ENCODE data around the gene MOAP1. TPM values are rescaled to one million over a fixed set of nuclear protein-coding genes. Genes with fewer than 3 reads are reported as not detected.
"Not testable (repeated sequence)": the region's sequence is repeated elsewhere in the genome, so short reads cannot be mapped to it uniquely, and the experiment has no call there.

Gene MOAP1
- polyA plus RNA-seq, 1 experiment: 15.5 TPM

- POLR2A ChIA-PET: no interaction called here
- Histone ChIP-seq H3K4me3 (ENCODE audit: low read depth, low read length) (no peak overlapping the region), H3K27me3 (ENCODE audit: control insufficient read depth, insufficient read depth, low read length) (no peaks in the 10 kb centered on the region; the same call in 1 of the 2 replicates), H3K36me3 (ENCODE audit: control insufficient read depth, insufficient read depth, low read length) (no peaks in the 10 kb centered on the region)
- TF ChIP-seq CTCF (IDR thresholded peaks at IDR 0.05; ENCODE audit: insufficient read depth, low read depth, low read length): no peak
- CTCF ChIA-PET: no interaction called here
- no peak for DNase-seq (ENCODE audit: low read depth)
Observed at GRCh38 chr14:93150227-93151208, 34.2 kb downstream of the MOAP1 start.

GRCh38 chr14:93148979-93149378, 35.7 kb downstream of the MOAP1 start:
- Histone ChIP-seq H3K36me3 (ENCODE audit: control insufficient read depth, insufficient read depth, low read length) (no peaks in the 10 kb centered on the region), H3K4me3 (ENCODE audit: low read depth, low read length) (no peak overlapping the region), H3K27me3 (ENCODE audit: control insufficient read depth, insufficient read depth, low read length) (no peaks in the 10 kb centered on the region; the same call in 1 of the 2 replicates)
- TF ChIP-seq CTCF (IDR thresholded peaks at IDR 0.05; ENCODE audit: insufficient read depth, low read depth, low read length): no peak
- CTCF ChIA-PET: no interaction called here
- DNase-seq (ENCODE audit: low read depth): no peak
- POLR2A ChIA-PET: no interaction called here

- no peak for DNase-seq (ENCODE audit: low read depth)
- H3K27me3 ChIP-seq (ENCODE audit: control insufficient read depth, insufficient read depth, low read length): no peaks in the 10 kb centered on the region; the same call in 1 of the 2 replicates
- CTCF ChIA-PET: interaction anchor here (1.2 to 2.1 kb wide), 2 partner anchors 33 to 193 kb away, joined by 6 to 12 read pairs; no protein-coding TSS in a partner anchor
- POLR2A ChIA-PET: no interaction called here
- no peaks in the 10 kb centered on the region for H3K36me3 ChIP-seq (ENCODE audit: control insufficient read depth, insufficient read depth, low read length)
- H3K4me3 ChIP-seq (ENCODE audit: low read depth, low read length): no peak overlapping the region
- no peak for TF ChIP-seq CTCF (IDR thresholded peaks at IDR 0.05; ENCODE audit: insufficient read depth, low read depth, low read length)
Observed at GRCh38 chr14:93146119-93146518, 38.6 kb downstream of the MOAP1 start.

GRCh38 chr14:93142854-93143652, 41.6 kb downstream of the MOAP1 start:
- no peaks in the 10 kb centered on the region for H3K36me3 ChIP-seq (ENCODE audit: control insufficient read depth, insufficient read depth, low read length)
- 0 out of 2 replicates have a peak, but pooled peaks cover 1% of the 10 kb centered on the region for H3K27me3 ChIP-seq (ENCODE audit: control insufficient read depth, insufficient read depth, low read length)
- ChIA-PET CTCF (interaction anchor here (1.7 to 2.6 kb wide), 3 partner anchors 30 to 191 kb away, joined by 5 to 8 read pairs (median 7); no protein-coding TSS in a partner anchor), POLR2A (no interaction called here)
- no peak for TF ChIP-seq CTCF (IDR thresholded peaks at IDR 0.05; ENCODE audit: insufficient read depth, low read depth, low read length)
- H3K4me3 ChIP-seq (ENCODE audit: low read depth, low read length): no peak overlapping the region
- no peak for DNase-seq (ENCODE audit: low read depth)

GRCh38 chr14:93137864-93138263, 46.8 kb downstream of the MOAP1 start:
- H3K36me3 ChIP-seq (ENCODE audit: control insufficient read depth, insufficient read depth, low read length): no peaks in the 10 kb centered on the region
- ChIA-PET POLR2A (no interaction called here), CTCF (interaction anchor here (0.9 to 4.8 kb wide), 4 partner anchors 21 to 184 kb away, joined by 4 to 54 read pairs (median 22); partner anchors contain the start of gene ITPK1)
- TF ChIP-seq CTCF (IDR thresholded peaks at IDR 0.05; ENCODE audit: insufficient read depth, low read depth, low read length): no peak
- DNase-seq (ENCODE audit: low read depth): no peak
- no peak overlapping the region for H3K4me3 ChIP-seq (ENCODE audit: low read depth, low read length)
- H3K27me3 ChIP-seq (ENCODE audit: control insufficient read depth, insufficient read depth, low read length): peaks cover 3% of the 10 kb centered on the region; the same call in 1 of the 2 replicates

GRCh38 chr14:93136508-93136907, 48.2 kb downstream of the MOAP1 start:
- H3K4me3 ChIP-seq (ENCODE audit: low read depth, low read length); H3K27me3 ChIP-seq (ENCODE audit: control insufficient read depth, insufficient read depth, low read length); H3K36me3 ChIP-seq (ENCODE audit: control insufficient read depth, insufficient read depth, low read length); POLR2A ChIA-PET; DNase-seq (ENCODE audit: low read depth): not testable (repeated sequence)
- CTCF ChIA-PET: interaction anchor here (1.9 to 4.8 kb wide), 3 partner anchors 23 to 185 kb away, joined by 4 to 41 read pairs (median 26); partner anchors contain the start of gene ITPK1

Measured in BJ (cell line).